Posterior vena cava (tissue), 2 donors: ENCODE data around the gene LY6G6F. TPM values are rescaled to one million over a fixed set of nuclear protein-coding genes. Genes with fewer than 3 reads are reported as not detected.

Experiments
- DNase-seq: peaks from one replicate; pipeline ENCODE4 v3.0.0-alpha.2; 2020; ENCODE audit warnings: low spot score
- intact Hi-C, 2 donors: fragments of 100-400 bp; cut with DNase I; formaldehyde crosslinking; loops; one replicate each; pipeline versions ENCODE4 v1.14.1 to v1.14.2; 2022 to 2023
- total RNA-seq, 2 donors: library from RNA; stranded (reverse); fragmentation: NEBNext Ultra II Directional; extraction: Animal tissue kit (Norgen Biotek cat#: 25700); gene quantifications; one replicate each; pipeline ENCODE4 v1.2.1, GENCODE V29; 2021
- donor health status: DM: yes; HTN: yes; CAD: no.
- donor health status: DM: yes; HTN: yes; CAD: no.

LY6G6F gene
- total RNA-seq, 2 donors from 2014 or later: not detected

GRCh38 chr6:31717499-31718222 is 11.0 kb downstream of the LY6G6F start:
- no peak for DNase-seq
- intact Hi-C loops: loop anchor here in 1 of 2 donors (1.0 kb wide), 1 partner anchor 49 kb away; no protein-coding TSS in a partner anchor

- no peak for DNase-seq
- intact Hi-C loops: loop anchor here in 1 of 2 donors (1.0 kb wide), 1 partner anchor 48 kb away; no protein-coding TSS in a partner anchor
Observed at GRCh38 chr6:31718265-31718664, 11.6 kb downstream of the LY6G6F start.

GRCh38 chr6:31719001-31719400 is 12.3 kb downstream of the LY6G6F start:
- no peak for DNase-seq
- intact Hi-C loops: no loop called here

- intact Hi-C loops: loop anchor here in 1 of 2 donors (10.0 kb wide), 2 partner anchors 75 to 715 kb away; partner anchors contain the start of gene VARS1
- no peak for DNase-seq
Observed at GRCh38 chr6:31720196-31720770, 13.6 kb downstream of the LY6G6F start.

- intact Hi-C loops: loop anchor here in 1 of 2 donors (10.0 kb wide), 2 partner anchors 73 to 717 kb away; partner anchors contain the start of gene VARS1
- DNase-seq: no peak
Observed at GRCh38 chr6:31721351-31722020, 14.8 kb downstream of the LY6G6F start, which contains the start of gene LY6G6C. Gene LY6G6C, minus strand, starts transcription at chr6:31721746. Its CDS starts 67 bp downstream, at chr6:31721679.

GRCh38 chr6:31722173-31722572 is 15.5 kb downstream of the LY6G6F start:
- intact Hi-C loops: loop anchor here in 1 of 2 donors (10.0 kb wide), 2 partner anchors 73 to 717 kb away; partner anchors contain the start of gene VARS1
- DNase-seq: no peak

GRCh38 chr6:31723245-31723979 is 16.7 kb downstream of the LY6G6F start, which contains the start of gene MPIG6B:
Gene MPIG6B, plus strand, starts transcription at chr6:31723373. Its CDS starts 11 bp downstream, at chr6:31723384.
- intact Hi-C loops: loop anchor here in 1 of 2 donors (1.0 to 10.0 kb wide), 3 partner anchors 33 to 719 kb away; partner anchors contain the start of gene VARS1
- no peak for DNase-seq

GRCh38 chr6:31723980-31724691 is 17.5 kb downstream of the LY6G6F start:
- DNase-seq: no peak
- intact Hi-C loops: loop anchor here in 1 of 2 donors (1.0 to 10.0 kb wide), 3 partner anchors 32 to 719 kb away; partner anchors contain the start of gene VARS1

- no peak for DNase-seq
- intact Hi-C loops: loop anchor here in 1 of 2 donors (10.0 kb wide), 2 partner anchors 69 to 721 kb away; partner anchors contain the start of gene VARS1
Observed at GRCh38 chr6:31725502-31726350, 19.1 kb downstream of the LY6G6F start.

GRCh38 chr6:31727034-31727716 is 20.5 kb downstream of the LY6G6F start:
- DNase-seq: no peak
- intact Hi-C loops: loop anchor here in 1 of 2 donors (10.0 kb wide), 2 partner anchors 68 to 722 kb away; partner anchors contain the start of gene VARS1

GRCh38 chr6:31727717-31728671 is 21.3 kb downstream of the LY6G6F start:
- intact Hi-C loops: loop anchor here in 1 of 2 donors (10.0 kb wide), 2 partner anchors 67 to 723 kb away; partner anchors contain the start of gene VARS1

GRCh38 chr6:31728767-31729514 is 22.3 kb downstream of the LY6G6F start, which contains the start of gene DDAH2:
Gene DDAH2, minus strand, starts transcription at chr6:31729299. Its CDS starts 138 bp downstream, at chr6:31729161.
- intact Hi-C loops: loop anchor here in 1 of 2 donors (10.0 kb wide), 2 partner anchors 66 to 724 kb away; partner anchors contain the start of gene VARS1
- DNase-seq: peak; percentile 85

More at GRCh38 chr6:31727717-31728671, 21.3 kb downstream of the LY6G6F start:
- no peak for DNase-seq

- peak; percentile 98 for DNase-seq
- intact Hi-C loops: loop anchor here in 1 of 2 donors (10.0 kb wide), 2 partner anchors 65 to 725 kb away; partner anchors contain the start of gene VARS1
Observed at GRCh38 chr6:31729515-31729978, 22.9 kb downstream of the LY6G6F start.

- DNase-seq: peak; percentile 97
- intact Hi-C loops: loop anchor here (10.0 kb wide), 2 partner anchors 65 to 725 kb away; partner anchors contain the start of gene VARS1 (in 2 of the 2)
Observed at GRCh38 chr6:31729979-31730630, 23.4 kb downstream of the LY6G6F start.
